OCI-M2 (cell line): ENCODE data around the gene KCNF1.

Experiments used
- DNase-seq: peaks from one replicate; lab custom pipeline; 2025; ENCODE audit not compliant: unreplicated experiment; lab: John Stamatoyannopoulos, UW

Gene KCNF1

GRCh38 chr2:10911291-10912075 is at the start of gene KCNF1:
KCNF1 (plus strand) TSS chr2:10911934; CDS start chr2:10912427, 493 bp downstream.
- no peak for DNase-seq

GRCh38 chr2:10862330-10862729 is 49.4 kb upstream of the KCNF1 start:
- no peak for DNase-seq

- DNase-seq: no peak
Observed at GRCh38 chr2:10863047-10863446, 48.7 kb upstream of the KCNF1 start.

- no peak for DNase-seq
Observed at GRCh38 chr2:10863837-10864236, 47.9 kb upstream of the KCNF1 start.

- DNase-seq: no peak
Observed at GRCh38 chr2:10864251-10864650, 47.5 kb upstream of the KCNF1 start.

- DNase-seq: no peak
Observed at GRCh38 chr2:10864861-10865636, 46.7 kb upstream of the KCNF1 start.

- no peak for DNase-seq
Observed at GRCh38 chr2:10865841-10866240, 45.9 kb upstream of the KCNF1 start.

- DNase-seq: no peak
Observed at GRCh38 chr2:10867692-10868420, 43.9 kb upstream of the KCNF1 start.

GRCh38 chr2:10868465-10869314 is 43.0 kb upstream of the KCNF1 start:
- DNase-seq: no peak

GRCh38 chr2:10871978-10872377 is 39.8 kb upstream of the KCNF1 start:
- no peak for DNase-seq

GRCh38 chr2:10873171-10873570 is 38.6 kb upstream of the KCNF1 start:
- DNase-seq: no peak

- no peak for DNase-seq
Observed at GRCh38 chr2:10873790-10874437, 37.8 kb upstream of the KCNF1 start.

- DNase-seq: no peak
Observed at GRCh38 chr2:10875126-10875525, 36.6 kb upstream of the KCNF1 start.

GRCh38 chr2:10876394-10876793 is 35.3 kb upstream of the KCNF1 start:
- DNase-seq: no peak

- DNase-seq: no peak
Observed at GRCh38 chr2:10876963-10877362, 34.8 kb upstream of the KCNF1 start.

GRCh38 chr2:10877651-10878111 is 34.1 kb upstream of the KCNF1 start:
- no peak for DNase-seq

GRCh38 chr2:10878268-10878915 is 33.3 kb upstream of the KCNF1 start:
- DNase-seq: no peak

- DNase-seq: no peak
Observed at GRCh38 chr2:10879159-10879558, 32.6 kb upstream of the KCNF1 start.
